GM06990 (cell line): Measurements from ENCODE around the gene LRRN2.
"Not testable (repeated sequence)": the region's sequence is repeated elsewhere in the genome, so short reads cannot be mapped to it uniquely, and the experiment has no call there.

ENCODE experiments used
- DNase-seq: peaks from one replicate; pipeline ENCODE4 v3.0.0-alpha.2; 2011; ENCODE audit not compliant: insufficient read length; ENCODE audit errors: extremely low read depth
- H3K27me3 ChIP-seq: replicated peaks from 2 replicates; pipeline ENCODE4 v1.6.0; 2011; ENCODE audit warnings: low read length; ENCODE audit not compliant: control insufficient read depth, insufficient read depth
- H3K36me3 ChIP-seq: 2 replicates; pipeline ENCODE4 v1.5.1; 2011; ENCODE audit warnings: low read length; ENCODE audit not compliant: control insufficient read depth, insufficient read depth
- H3K4me3 ChIP-seq: replicated peaks from 2 replicates; pipeline ENCODE4 v1.5.1; 2011; ENCODE audit warnings: low read depth, mild to moderate bottlenecking, control low read depth, low read length
- CTCF ChIP-seq: IDR thresholded peaks from 2 replicates; pipeline ENCODE4 v1.5.1; 2011; ENCODE audit warnings: low read length, control low read depth, mild to moderate bottlenecking, inconsistent platforms; ENCODE audit not compliant: insufficient read depth, poor library complexity, severe bottlenecking

LRRN2 gene

GRCh38 chr1:204571128-204571527, 114.4 kb downstream of the LRRN2 start:
- Histone ChIP-seq H3K27me3 (no peaks in the 10 kb centered on the region), H3K4me3 (no peak overlapping the region), H3K36me3 (peaks cover 12% of the 10 kb centered on the region)
- no peak for DNase-seq
- TF ChIP-seq CTCF: no peak

DNA sequence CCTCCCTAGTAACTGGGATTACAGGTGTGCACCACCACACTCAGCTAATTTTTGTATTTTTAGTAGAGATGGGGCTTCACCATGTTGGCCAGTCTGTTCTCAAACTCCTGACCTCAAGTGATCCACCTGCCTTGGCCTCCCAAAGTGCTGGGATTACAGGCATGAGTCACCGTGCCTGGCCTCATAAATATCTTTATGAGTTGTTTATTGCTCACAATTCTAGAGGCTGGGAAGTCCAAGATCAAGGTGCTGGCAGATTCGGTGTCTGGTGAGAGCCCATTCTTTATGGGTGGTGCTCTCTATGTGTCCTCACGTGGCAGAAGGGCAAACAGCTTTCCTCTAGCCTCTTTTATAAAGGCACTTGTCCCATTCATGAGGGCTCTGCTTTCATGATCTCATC, 115.5 kb downstream of the LRRN2 start:
- not testable (repeated sequence) for DNase-seq, H3K27me3 ChIP-seq, H3K4me3 ChIP-seq
- peaks cover 12% of the 10 kb centered on the region for H3K36me3 ChIP-seq

DNA sequence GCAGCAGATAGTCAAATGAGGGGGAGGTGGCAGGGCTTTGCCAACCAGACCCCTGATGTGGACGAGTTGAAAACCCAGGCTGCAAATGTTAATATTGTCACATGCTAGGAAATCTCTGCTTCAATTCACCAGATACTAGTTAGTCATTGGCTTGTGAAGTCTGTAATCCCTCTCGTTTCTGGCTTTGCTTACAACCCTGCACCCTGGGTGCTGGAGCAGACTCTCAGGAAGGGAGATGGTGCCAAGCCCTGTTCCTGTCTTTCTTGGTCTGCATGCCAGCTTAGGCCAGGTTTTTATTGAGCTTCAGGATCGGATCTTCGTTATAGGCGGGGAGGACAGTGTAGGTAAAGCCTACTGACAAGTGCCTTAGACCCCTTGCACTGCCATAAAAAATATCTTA, 116.1 kb downstream of the LRRN2 start:
- Histone ChIP-seq H3K27me3 (no peaks in the 10 kb centered on the region), H3K36me3 (peaks cover 12% of the 10 kb centered on the region), H3K4me3 (no peak overlapping the region)
- DNase-seq: no peak
- no peak for TF ChIP-seq CTCF

GRCh38 chr1:204568576-204569315, 116.8 kb downstream of the LRRN2 start:
- Histone ChIP-seq H3K27me3 (no peaks in the 10 kb centered on the region), H3K36me3 (peaks cover 12% of the 10 kb centered on the region), H3K4me3 (no peak overlapping the region)
- no peak for DNase-seq
- no peak for TF ChIP-seq CTCF
